KMS-11 (cell line): ENCODE data around the gene TREML4.
A peak's percentile ranks its signal among the peaks of the same experiment; 100 is the strongest.

Source experiments
- H2AFZ ChIP-seq: fragments of 200-600 bp; sonication (generic); 2 replicates; pipeline ENCODE4 v1.6.1; 2016; ENCODE audit warnings: antibody characterized with exemption, mixed run types, low read depth
- H3K27ac ChIP-seq: fragments of 200-600 bp; sonication (generic); 2 replicates; pipeline ENCODE4 v1.6.1; 2016; ENCODE audit warnings: mild to moderate bottlenecking, mixed run types
- H3K27me3 ChIP-seq: fragments of 200-600 bp; sonication (generic); 2 replicates; pipeline ENCODE4 v1.6.1; 2017; ENCODE audit warnings: mild to moderate bottlenecking, low read depth, mixed run types, moderate library complexity; ENCODE audit not compliant: insufficient read depth
- H3K36me3 ChIP-seq: fragments of 200-600 bp; sonication (generic); 2 replicates; pipeline ENCODE4 v1.6.1; 2017; ENCODE audit warnings: mild to moderate bottlenecking, mixed run types; ENCODE audit not compliant: insufficient read depth
- H3K4me1 ChIP-seq: fragments of 200-600 bp; sonication (generic); 2 replicates; pipeline ENCODE4 v1.6.1; 2016; ENCODE audit warnings: mild to moderate bottlenecking, low read depth, mixed run types; ENCODE audit not compliant: poor library complexity, severe bottlenecking
- H3K4me2 ChIP-seq: fragments of 200-600 bp; sonication (generic); 2 replicates; pipeline ENCODE4 v1.7.0; 2016; ENCODE audit warnings: mild to moderate bottlenecking, mixed run types
- H3K4me3 ChIP-seq: fragments of 200-600 bp; sonication (generic); IDR thresholded peaks from 2 replicates; pipeline ENCODE4 v1.6.1; 2017; ENCODE audit warnings: low read depth, low read length, mixed read lengths; ENCODE audit not compliant: insufficient read depth
- H3K79me2 ChIP-seq: fragments of 200-600 bp; sonication (generic); 2 replicates; pipeline ENCODE4 v1.6.1; 2016; ENCODE audit warnings: low read depth, mixed run types; ENCODE audit not compliant: insufficient read depth
- H3K9ac ChIP-seq: fragments of 200-600 bp; sonication (generic); 2 replicates; pipeline ENCODE4 v1.6.1; 2016; ENCODE audit warnings: mild to moderate bottlenecking, mixed run types
- H4K20me1 ChIP-seq: fragments of 200-600 bp; sonication (generic); 2 replicates; pipeline ENCODE4 v1.6.1; 2016; ENCODE audit warnings: mild to moderate bottlenecking, mixed run types; ENCODE audit not compliant: insufficient read depth
- TF ChIP-seq, protein P1 (sequence below): fragments of 200-600 bp; sonication (generic); conservative IDR thresholded peaks from 2 replicates; pipeline ENCODE4 v1.6.1; 2017; ENCODE audit warnings: low read depth, mild to moderate bottlenecking, antibody characterized with exemption, low read length, moderate library complexity, mixed read lengths

TREML4 gene

GRCh38 chr6:41257369-41258195 lies 29.4 kb downstream of the TREML4 start:
- no peaks in the 10 kb centered on the region for H4K20me1 ChIP-seq
- H3K79me2 ChIP-seq = no peaks in the 10 kb centered on the region
- H3K27me3 ChIP-seq = no peaks in the 10 kb centered on the region
- peak overlapping the region; percentile 87 for H3K4me2 ChIP-seq
- peak overlapping the region; percentile 23; the same call in 1 of the 2 replicates for H3K9ac ChIP-seq
- H3K27ac ChIP-seq = peak overlapping the region; percentile 92
- TF ChIP-seq, protein P1, sequence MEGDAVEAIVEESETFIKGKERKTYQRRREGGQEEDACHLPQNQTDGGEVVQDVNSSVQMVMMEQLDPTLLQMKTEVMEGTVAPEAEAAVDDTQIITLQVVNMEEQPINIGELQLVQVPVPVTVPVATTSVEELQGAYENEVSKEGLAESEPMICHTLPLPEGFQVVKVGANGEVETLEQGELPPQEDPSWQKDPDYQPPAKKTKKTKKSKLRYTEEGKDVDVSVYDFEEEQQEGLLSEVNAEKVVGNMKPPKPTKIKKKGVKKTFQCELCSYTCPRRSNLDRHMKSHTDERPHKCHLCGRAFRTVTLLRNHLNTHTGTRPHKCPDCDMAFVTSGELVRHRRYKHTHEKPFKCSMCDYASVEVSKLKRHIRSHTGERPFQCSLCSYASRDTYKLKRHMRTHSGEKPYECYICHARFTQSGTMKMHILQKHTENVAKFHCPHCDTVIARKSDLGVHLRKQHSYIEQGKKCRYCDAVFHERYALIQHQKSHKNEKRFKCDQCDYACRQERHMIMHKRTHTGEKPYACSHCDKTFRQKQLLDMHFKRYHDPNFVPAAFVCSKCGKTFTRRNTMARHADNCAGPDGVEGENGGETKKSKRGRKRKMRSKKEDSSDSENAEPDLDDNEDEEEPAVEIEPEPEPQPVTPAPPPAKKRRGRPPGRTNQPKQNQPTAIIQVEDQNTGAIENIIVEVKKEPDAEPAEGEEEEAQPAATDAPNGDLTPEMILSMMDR = no peak
- no peaks in the 10 kb centered on the region for H3K36me3 ChIP-seq
- H3K4me3 ChIP-seq = no peak overlapping the region
- peaks cover 66% of the 10 kb centered on the region for H3K4me1 ChIP-seq
- H2AFZ ChIP-seq = peak overlapping the region; percentile 48; the same call in 1 of the 2 replicates

DNA sequence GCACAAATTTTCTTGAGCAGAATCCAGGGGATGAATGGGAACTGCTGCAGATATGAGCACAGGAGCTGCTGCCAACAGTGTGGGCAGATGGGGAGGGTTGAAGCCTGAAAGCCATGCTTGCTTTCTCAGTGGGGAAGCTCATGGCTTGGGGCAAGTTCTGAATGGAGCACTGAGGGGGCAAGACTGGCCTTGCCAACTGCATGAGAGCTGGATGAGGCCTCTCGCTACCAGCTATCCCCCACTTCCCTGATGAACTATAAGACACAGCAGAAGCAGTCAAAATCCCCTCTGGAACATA lies 30.0 kb downstream of the TREML4 start:
- no peaks in the 10 kb centered on the region for H3K36me3 ChIP-seq
- H3K79me2 ChIP-seq = no peaks in the 10 kb centered on the region
- H3K4me3 ChIP-seq = no peak overlapping the region
- peaks cover 64% of the 10 kb centered on the region for H3K4me1 ChIP-seq
- peak overlapping the region; percentile 92 for H3K27ac ChIP-seq
- TF ChIP-seq, protein P1 = no peak
- no peaks in the 10 kb centered on the region for H4K20me1 ChIP-seq
- H3K9ac ChIP-seq = peak overlapping the region; percentile 23; the same call in 1 of the 2 replicates
- H3K27me3 ChIP-seq = no peaks in the 10 kb centered on the region
- H3K4me2 ChIP-seq = peak overlapping the region; percentile 87
- H2AFZ ChIP-seq = peak overlapping the region; percentile 48; the same call in 1 of the 2 replicates

- no peaks in the 10 kb centered on the region for H3K27me3 ChIP-seq
- H3K9ac ChIP-seq = no peak overlapping the region
- no peaks in the 10 kb centered on the region for H3K36me3 ChIP-seq
- H3K79me2 ChIP-seq = no peaks in the 10 kb centered on the region
- no peak overlapping the region for H3K4me3 ChIP-seq
- no peak overlapping the region for H3K4me2 ChIP-seq
- no peaks in the 10 kb centered on the region for H4K20me1 ChIP-seq
- no peak overlapping the region for H3K27ac ChIP-seq
- H2AFZ ChIP-seq = no peak overlapping the region
- H3K4me1 ChIP-seq = peaks cover 24% of the 10 kb centered on the region
- TF ChIP-seq, protein P1 = no peak
Observed at GRCh38 chr6:41262401-41262800, 34.3 kb downstream of the TREML4 start.

- Histone ChIP-seq H3K4me2 (no peak overlapping the region), H3K27ac (no peak overlapping the region), H3K9ac (no peak overlapping the region), H3K4me3 (no peak overlapping the region), H3K36me3 (no peaks in the 10 kb centered on the region), H3K4me1 (peaks cover 16% of the 10 kb centered on the region), H4K20me1 (no peaks in the 10 kb centered on the region), H3K27me3 (no peaks in the 10 kb centered on the region), H2AFZ (no peak overlapping the region), H3K79me2 (no peaks in the 10 kb centered on the region)
- TF ChIP-seq, protein P1 = no peak
Observed at GRCh38 chr6:41263267-41263666, 35.1 kb downstream of the TREML4 start.
